A673 (cell line): ENCODE measurements around the gene ESD. TPM values are rescaled to one million over a fixed set of nuclear protein-coding genes. Genes with fewer than 3 reads are reported as not detected.
A peak's percentile ranks its signal among the peaks of the same experiment; 100 is the strongest.

Experiments used
- BruUV-seq: library from RNA; stranded (reverse); fragments of 400-500 nt; replicated peaks from 2 replicates; lab custom pipeline; 2021; lab: Mats Ljungman, UMichigan
- CTCF ChIA-PET: fragments of 300-600 bp; sonication (Branson Sonifier 250); formaldehyde crosslinking; loops from one replicate; lab custom pipeline; 2022; ENCODE audit warnings: antibody characterized with exemption; lab: Charles Lee
- POLR2A ChIA-PET: fragments of 300-600 bp; sonication (Branson Sonifier 250); formaldehyde crosslinking; loops from one replicate; lab custom pipeline; 2022; ENCODE audit warnings: antibody characterized with exemption; ENCODE audit not compliant: low non-redundant PET; lab: Charles Lee
- DNase-seq: peaks from one replicate; pipeline ENCODE4 v3.0.0-alpha.2; 2015; ENCODE audit warnings: low spot score
- H3K27ac ChIP-seq: fragments of 200-600 bp; sonication (generic); 2 replicates; pipeline ENCODE4 v1.5.1; 2016; ENCODE audit warnings: mixed run types, low read depth, mild to moderate bottlenecking, mixed read lengths, antibody characterized with exemption, low read length; ENCODE audit not compliant: poor library complexity, severe bottlenecking
- H3K27me3 ChIP-seq: fragments of 200-600 bp; sonication (generic); replicated peaks from 2 replicates; pipeline ENCODE4 v1.6.1; 2017; ENCODE audit warnings: mixed run types, low read depth, mild to moderate bottlenecking, mixed read lengths, antibody characterized with exemption, low read length; ENCODE audit not compliant: insufficient read depth, poor library complexity
- H3K36me3 ChIP-seq: fragments of 200-600 bp; sonication (generic); 2 replicates; pipeline ENCODE4 v1.6.1; 2016; ENCODE audit warnings: mixed run types, mild to moderate bottlenecking, mixed read lengths, antibody characterized with exemption, low read length; ENCODE audit not compliant: insufficient read depth, poor library complexity, severe bottlenecking
- H3K4me1 ChIP-seq: fragments of 200-600 bp; sonication (generic); 2 replicates; pipeline ENCODE4 v1.6.1; 2017; ENCODE audit warnings: mixed run types, mild to moderate bottlenecking, mixed read lengths, antibody characterized with exemption, low read length; ENCODE audit not compliant: insufficient read depth, poor library complexity, severe bottlenecking
- H3K4me3 ChIP-seq: fragments of 200-600 bp; sonication (generic); 2 replicates; pipeline ENCODE4 v1.5.1; 2016; ENCODE audit warnings: low read depth, mixed run types, mild to moderate bottlenecking, mixed read lengths, low read length; ENCODE audit not compliant: poor library complexity, severe bottlenecking
- H3K9me3 ChIP-seq: fragments of 200-600 bp; sonication (generic); 2 replicates; pipeline ENCODE4 v1.6.1; 2016; ENCODE audit warnings: mixed run types, low read depth, mild to moderate bottlenecking, mixed read lengths, antibody characterized with exemption, low read length; ENCODE audit not compliant: poor library complexity, severe bottlenecking
- CTCF ChIP-seq: fragments of 300-800, 200-600 bp; sonication (generic); conservative IDR thresholded peaks from 2 replicates; pipeline ENCODE4 v1.5.1; 2017; ENCODE audit warnings: low read depth, mild to moderate bottlenecking, antibody characterized with exemption, low read length, moderate library complexity, mixed read lengths
- EZH2 ChIP-seq: fragments of 200-600 bp; sonication (generic); IDR thresholded peaks from 2 replicates; pipeline ENCODE4 v1.6.1; 2017; ENCODE audit warnings: borderline replicate concordance, low read depth, mild to moderate bottlenecking, mixed read lengths, antibody characterized with exemption, low read length; ENCODE audit not compliant: poor library complexity, severe bottlenecking
- intact Hi-C: fragments of 100-400 bp; cut with micrococcal nuclease; formaldehyde crosslinking; loops from one replicate; pipeline ENCODE4 v1.10.0; 2022; ENCODE audit not compliant: unreplicated experiment
- total RNA-seq: library from RNA; stranded (reverse); gene quantifications from 2 replicates; pipeline ENCODE4 v1.2.3, GENCODE V29; 2021

Gene ESD
- total RNA-seq, 1 experiment from 2014 or later: 167 TPM

- TF ChIP-seq EZH2 (no peak), CTCF (no peak)
- no TSS peak for BruUV-seq
- ChIA-PET CTCF (no interaction called here), POLR2A (interaction anchor here (0.7 kb wide), 1 partner anchor 159 kb away, joined by 15 read pairs; no protein-coding TSS in a partner anchor)
- Histone ChIP-seq H3K27me3 (no peaks in the 10 kb centered on the region), H3K9me3 (no peaks in the 10 kb centered on the region), H3K4me3 (no peak overlapping the region), H3K27ac (no peak overlapping the region), H3K36me3 (peaks cover 25% of the 10 kb centered on the region), H3K4me1 (no peaks in the 10 kb centered on the region)
- intact Hi-C loops: no loop called here
- no peak for DNase-seq
These were observed 61.5 kb downstream of the ESD start for GRCh38 chr13:46735425-46735824.

GRCh38 chr13:46731535-46731934 is 65.4 kb downstream of the ESD start:
- Histone ChIP-seq H3K27me3 (no peaks in the 10 kb centered on the region), H3K27ac (no peak overlapping the region), H3K4me3 (no peak overlapping the region), H3K4me1 (no peaks in the 10 kb centered on the region), H3K36me3 (peaks cover 35% of the 10 kb centered on the region), H3K9me3 (no peaks in the 10 kb centered on the region)
- ChIA-PET CTCF (no interaction called here), POLR2A (interaction anchor here (0.7 kb wide), 1 partner anchor 34 kb away, joined by 3 read pairs; no protein-coding TSS in a partner anchor)
- intact Hi-C loops: no loop called here
- TF ChIP-seq CTCF: no peak
- TF ChIP-seq EZH2: no peak
- no TSS peak for BruUV-seq
- no peak for DNase-seq

GRCh38 chr13:46728777-46729176 is 68.2 kb downstream of the ESD start:
- H3K9me3 ChIP-seq: no peaks in the 10 kb centered on the region
- CTCF ChIA-PET: interaction anchor here (0.6 kb wide), 1 partner anchor 161 kb away, joined by 3 read pairs; no protein-coding TSS in a partner anchor
- H3K36me3 ChIP-seq: peaks cover 51% of the 10 kb centered on the region
- TF ChIP-seq EZH2: no peak
- TF ChIP-seq CTCF: peak; percentile 58
- intact Hi-C loops: no loop called here
- BruUV-seq: no TSS peak
- no peaks in the 10 kb centered on the region for H3K27me3 ChIP-seq
- H3K4me3 ChIP-seq: no peak overlapping the region
- DNase-seq: peak; percentile 57
- H3K4me1 ChIP-seq: no peaks in the 10 kb centered on the region
- POLR2A ChIA-PET: no interaction called here
- H3K27ac ChIP-seq: no peak overlapping the region
